Measurements from ENCODE around the gene FANCF.
"Not testable (repeated sequence)": the region's sequence is repeated elsewhere in the genome, so short reads cannot be mapped to it uniquely, and the experiment has no call there.

Gene FANCF, protein sequence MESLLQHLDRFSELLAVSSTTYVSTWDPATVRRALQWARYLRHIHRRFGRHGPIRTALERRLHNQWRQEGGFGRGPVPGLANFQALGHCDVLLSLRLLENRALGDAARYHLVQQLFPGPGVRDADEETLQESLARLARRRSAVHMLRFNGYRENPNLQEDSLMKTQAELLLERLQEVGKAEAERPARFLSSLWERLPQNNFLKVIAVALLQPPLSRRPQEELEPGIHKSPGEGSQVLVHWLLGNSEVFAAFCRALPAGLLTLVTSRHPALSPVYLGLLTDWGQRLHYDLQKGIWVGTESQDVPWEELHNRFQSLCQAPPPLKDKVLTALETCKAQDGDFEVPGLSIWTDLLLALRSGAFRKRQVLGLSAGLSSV

GRCh38 chr11:22625448-22626287, at the start of gene FANCF:
TSS of gene FANCF (minus strand) at chr11:22625823. CDS start at chr11:22625810, 13 bp downstream.
- peak; percentile 90 for DNase-seq

GRCh38 chr11:22674470-22675439, 49.1 kb upstream of the FANCF start:
- DNase-seq = no peak

GRCh38 chr11:22671751-22672150, 46.1 kb upstream of the FANCF start:
- no peak for DNase-seq

DNA sequence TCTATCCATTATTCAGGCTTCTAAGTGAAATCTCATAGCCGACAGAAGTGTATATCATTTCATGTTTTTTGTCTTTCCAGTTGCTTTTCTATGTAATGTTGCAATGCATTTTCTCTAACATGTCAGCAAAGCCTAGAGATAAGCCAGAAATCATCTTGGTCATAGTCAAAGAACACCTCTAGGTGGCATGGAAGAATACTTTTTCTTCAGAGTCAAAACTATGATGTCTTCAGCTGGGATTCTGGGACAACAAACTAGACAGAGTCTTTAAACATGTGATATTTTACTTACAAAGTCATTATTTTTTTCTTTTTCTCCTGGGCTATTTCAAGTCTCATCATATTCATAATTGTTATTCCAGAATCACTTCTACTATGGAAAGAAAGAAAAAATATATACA, 45.2 kb upstream of the FANCF start:
- no peak for DNase-seq

DNA sequence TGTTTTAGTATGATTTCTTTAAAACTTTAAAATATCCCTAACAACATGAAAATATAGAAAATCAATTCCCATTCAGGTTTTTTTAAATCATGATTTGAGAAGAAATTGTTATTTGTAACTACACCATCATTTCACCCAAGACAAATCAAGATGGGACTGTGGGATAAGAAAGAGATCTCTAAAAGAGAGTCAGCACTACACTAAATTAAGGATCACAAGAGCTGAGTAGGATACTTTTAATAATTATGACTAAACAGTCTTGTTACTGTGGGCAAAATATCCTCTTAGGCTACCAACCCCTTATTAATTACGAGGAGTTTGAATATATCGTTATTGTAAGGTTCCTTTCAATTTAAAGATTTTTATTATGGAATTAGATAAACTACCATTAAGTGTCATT, 43.7 kb upstream of the FANCF start:
- DNase-seq = no peak

DNA sequence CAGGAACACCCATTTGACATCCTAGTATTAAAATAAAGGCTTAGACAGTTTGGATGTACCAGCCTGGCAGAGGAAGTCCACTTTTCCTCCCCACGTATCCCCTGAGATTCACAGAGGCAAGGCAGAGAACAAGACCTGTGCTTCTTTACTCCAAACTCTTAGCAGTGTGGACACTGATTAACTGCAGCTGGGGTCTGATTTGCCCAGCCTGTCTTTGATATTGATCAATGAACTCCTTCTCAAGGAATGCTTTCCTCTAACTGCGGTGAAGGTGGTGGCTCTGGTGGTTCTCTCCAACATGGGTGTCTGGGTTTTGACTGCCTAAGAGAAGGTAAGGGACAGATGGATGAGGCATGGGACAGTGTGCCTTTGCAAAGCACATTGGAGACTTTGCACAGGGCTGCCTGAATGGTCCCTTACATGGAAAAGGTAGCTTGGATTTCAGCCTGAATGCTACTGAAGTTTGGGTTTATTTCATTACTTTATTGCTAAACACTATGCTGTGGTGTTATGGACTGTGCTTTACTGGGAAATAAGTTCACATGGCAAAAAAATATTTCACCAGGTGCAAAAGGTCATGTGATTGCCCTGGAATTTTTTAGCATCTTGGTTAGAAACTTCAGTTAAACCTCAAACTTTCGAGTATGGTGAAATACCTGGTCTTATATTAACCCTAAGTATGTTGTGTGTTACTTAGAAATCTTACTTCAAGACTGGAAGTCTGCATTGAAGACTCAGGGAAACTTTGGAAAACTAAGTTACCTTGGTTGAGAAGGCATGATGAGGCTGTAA, 42.6 kb upstream of the FANCF start:
- no peak for DNase-seq

DNA sequence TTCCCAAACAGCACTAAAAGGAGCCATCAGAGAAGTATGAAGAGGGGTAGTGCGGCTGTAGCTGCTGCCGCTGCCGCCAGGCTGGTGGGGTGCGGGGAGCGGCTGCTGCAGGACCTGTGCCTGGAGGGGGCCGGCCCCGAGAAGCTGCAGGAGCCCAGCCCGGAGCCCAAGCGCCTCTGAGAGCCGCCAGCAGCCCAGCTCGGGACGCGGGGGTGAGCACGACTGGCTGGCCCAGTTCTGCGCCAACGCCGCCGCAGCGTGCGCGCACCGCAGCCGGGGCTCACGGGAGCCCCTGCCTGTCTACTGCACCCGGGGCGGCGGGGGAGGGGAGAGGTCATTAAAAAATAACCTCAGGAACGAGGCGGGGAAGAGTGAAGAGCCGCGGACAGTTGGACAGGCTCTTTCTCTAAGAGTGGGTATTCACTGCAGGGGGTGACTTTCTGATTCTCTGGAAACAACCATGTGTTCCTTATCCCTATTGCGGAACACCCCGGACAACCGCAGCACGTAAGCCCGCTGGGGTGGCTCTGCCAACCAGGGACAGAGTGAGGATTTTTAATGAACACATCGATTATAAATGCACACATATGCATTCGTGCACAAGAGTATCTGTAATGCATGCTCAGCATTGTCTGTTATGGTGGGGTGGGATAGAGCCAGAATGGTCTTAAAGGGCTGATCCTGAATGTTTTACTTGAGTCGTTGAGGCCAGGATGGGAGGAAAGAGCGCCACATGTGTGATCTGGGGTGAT, 41.2 kb upstream of the FANCF start:
- DNase-seq = no peak

DNA sequence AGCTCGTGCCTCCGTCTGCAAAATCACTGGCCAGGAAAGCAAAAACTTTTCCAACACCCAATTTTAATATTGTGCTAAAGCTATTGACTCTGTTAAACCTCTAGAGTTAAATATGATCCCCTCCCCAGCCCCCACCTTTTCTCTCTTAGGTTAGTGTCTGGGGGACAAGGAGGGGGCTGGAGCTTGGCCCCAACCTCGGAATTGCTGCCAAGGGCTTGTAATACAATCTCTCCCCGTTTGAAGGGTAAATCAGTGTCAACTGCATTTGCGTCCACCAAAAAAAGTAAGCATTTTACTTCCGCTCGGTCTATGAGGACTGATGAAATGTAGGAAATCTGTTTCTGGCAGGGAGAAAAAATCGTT, 40.7 kb upstream of the FANCF start, which contains the start of gene GAS2:
TSS of gene GAS2 (plus strand) at position 287 of the 363 bp plus-strand sequence. CDS start 8,259 bp downstream, outside the sequence.
- DNase-seq = no peak

- no peak for DNase-seq
Observed at GRCh38 chr11:22659783-22660182, 34.2 kb upstream of the FANCF start.

- no peak for DNase-seq
Observed at GRCh38 chr11:22657101-22657694, 31.6 kb upstream of the FANCF start.

DNA sequence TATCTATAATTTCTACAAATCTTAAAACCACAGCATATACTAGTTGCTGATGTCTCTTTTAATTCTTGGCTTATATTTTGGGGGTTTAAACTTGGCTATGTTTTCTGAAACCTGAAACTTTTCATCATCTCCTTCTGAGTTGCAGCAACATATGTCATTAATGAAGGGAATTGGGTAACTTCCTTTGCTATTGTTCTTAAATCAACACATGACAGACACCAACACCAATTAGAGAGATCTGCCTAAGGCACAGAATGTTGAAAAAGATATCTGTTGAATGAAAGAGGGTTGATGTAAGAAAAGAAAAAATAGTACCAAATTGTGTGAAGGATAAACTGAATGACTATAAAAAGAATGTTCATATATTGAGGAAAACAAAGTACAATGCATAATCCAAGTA, 30.5 kb upstream of the FANCF start:
- no peak for DNase-seq

DNA sequence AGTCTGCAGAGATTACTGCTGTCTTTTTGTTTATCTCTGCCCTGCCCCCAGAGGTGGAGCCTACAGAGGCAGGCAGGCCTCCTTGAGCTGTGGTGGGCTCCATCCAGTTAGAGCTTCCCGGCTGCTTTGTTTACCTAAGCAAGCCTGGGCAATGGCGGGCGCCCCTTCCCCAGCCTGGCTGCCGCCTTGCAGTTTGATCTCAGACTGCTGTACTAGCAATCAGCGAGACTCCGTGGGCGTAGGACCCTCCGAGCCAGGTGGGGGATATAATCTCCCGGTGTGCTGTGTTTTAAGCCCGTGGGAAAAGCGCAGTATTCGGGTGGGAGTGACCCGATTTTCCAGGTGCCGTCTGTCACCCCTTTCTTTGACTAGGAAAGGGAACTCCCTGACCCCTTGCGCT, 26.7 kb upstream of the FANCF start:
- DNase-seq = not testable (repeated sequence)

DNA sequence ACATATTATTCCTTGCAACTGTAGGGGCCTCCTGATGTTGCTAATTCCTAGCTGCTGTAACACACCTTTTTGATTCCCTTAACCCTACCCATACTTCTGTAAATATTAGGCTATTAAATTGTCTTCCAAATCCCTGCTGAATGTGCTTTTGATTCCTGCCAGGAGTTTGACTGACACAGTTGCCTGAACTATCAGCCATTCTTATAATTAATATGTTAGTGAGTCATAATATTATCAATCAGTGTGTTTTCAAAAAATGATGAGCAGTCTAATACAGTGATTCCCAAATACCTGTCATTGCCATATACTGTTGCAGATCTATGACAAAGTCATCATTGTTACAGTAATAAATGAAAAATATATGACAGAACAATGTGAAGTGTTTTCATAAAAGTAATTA, 15.9 kb upstream of the FANCF start:
- no peak for DNase-seq

DNA sequence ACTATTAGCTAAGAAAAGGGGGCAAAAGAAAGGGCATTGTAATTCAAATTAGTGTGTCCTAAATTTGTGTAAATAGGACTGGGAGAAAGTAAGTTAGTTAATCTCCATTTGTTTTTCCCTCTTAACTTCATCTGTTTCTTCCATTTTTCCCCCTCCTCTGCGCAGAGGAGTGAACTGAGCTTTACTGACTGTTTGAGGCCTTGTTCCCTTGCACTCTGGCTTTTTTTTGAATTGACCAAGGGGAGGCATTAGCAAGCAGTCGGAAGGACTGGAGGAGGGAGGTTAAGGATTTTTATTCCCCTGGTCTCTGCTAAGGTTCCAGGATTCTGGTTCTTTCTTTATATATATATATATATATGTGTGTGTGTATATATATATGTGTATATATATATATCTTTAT, 15.2 kb upstream of the FANCF start:
- no peak for DNase-seq

GRCh38 chr11:22635689-22636088, 10.1 kb upstream of the FANCF start:
- no peak for DNase-seq

DNA sequence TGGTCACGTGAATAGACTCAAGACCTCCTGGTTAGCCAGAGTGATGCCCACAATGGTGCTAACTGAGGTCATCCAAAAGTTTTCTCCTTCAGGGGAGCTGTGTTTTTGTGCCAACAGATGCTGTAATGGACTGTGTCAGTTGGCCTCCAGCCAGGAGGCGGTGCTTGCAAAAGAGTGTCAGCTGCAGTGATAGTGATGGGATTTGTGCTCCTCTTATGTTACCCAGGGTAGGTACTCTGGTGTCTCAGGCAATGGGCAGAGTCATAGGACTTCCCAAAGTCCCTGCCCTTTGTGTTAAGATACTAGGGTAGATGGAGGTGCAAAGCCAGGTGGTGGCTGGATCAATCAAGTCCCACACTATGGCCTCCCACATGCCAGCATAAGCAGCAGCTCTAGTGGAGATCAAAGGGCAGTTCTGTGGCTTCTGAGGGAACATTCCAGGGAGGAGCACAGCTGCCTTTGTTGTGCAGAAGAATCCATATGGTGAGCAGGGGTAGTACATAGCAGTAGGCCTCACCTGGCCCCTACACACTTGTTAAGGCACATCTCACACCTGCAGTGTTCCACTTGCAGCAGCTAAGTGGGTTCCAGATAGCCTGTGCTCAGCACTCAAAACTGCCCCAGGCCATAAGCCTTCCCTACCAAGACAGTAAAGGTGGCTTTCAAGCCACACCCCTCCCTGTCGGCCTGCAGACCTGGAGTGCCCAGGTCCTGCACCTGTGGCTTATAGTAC, 9.4 kb upstream of the FANCF start:
- DNase-seq = peak; percentile 16

GRCh38 chr11:22633354-22633902, 7.8 kb upstream of the FANCF start:
- no peak for DNase-seq

GRCh38 chr11:22627421-22627820, 1.8 kb upstream of the FANCF start:
- DNase-seq = no peak

GRCh38 chr11:22626573-22627239, 1.1 kb upstream of the FANCF start:
- DNase-seq = no peak

Measured in NCI-H2029 treated with DMSO at 0.1 percent for 48 hours (cell line).